Dermis microvascular lymphatic vessel endothelial cell (primary cell): Measurements from ENCODE around the gene CD200R1. TPM values are rescaled to one million over a fixed set of nuclear protein-coding genes. Genes with fewer than 3 reads are reported as not detected.

Experiments used
- DNase-seq, 2 donors: peaks; one replicate each; pipeline versions ENCODE4 v3.0.0 to v3.0.0-alpha.2; 2010; ENCODE audit warnings: low read depth in 2 of 2
- total RNA-seq: library from RNA; depleted of rRNA; stranded (reverse); fragments of >200 nt; gene quantifications from 2 replicates; pipeline ENCODE4 v1.2.1, GENCODE V29; 2014

The CD200R1 gene
- total RNA-seq, 1 donor from 2014 or later: not detected

DNA sequence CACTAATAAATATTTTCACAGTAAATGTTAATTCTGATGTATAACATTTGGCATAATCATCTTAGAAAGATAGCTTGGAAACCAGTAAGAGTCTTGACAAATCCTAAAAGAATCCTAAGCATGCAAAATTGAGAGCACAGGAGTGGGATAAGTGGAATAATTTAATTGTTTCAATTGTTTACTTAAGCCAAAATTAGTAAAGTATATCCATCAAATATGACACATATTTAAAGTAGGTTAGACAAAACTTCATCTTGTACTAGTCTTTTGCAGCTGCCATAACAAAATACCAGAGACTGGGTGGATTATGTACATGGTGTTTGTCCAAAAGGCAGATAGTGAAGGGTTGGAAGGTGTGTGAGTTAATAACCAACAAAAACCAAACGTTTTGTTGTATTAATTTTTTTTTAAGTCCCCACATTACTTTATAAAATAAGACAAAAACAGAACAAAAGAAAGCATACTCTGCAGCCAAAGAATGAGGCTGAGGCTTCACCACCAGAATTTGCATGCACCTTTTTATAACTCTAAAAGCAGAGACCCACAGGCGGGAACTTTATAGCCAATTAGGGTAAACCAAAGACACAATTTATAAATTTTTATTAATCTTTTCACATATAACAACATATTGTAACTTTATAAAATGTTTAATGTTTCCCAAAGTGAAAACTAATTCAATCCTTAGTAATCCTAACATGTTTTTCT, 86.4 kb downstream of the CD200R1 start:
- no peak for DNase-seq

DNA sequence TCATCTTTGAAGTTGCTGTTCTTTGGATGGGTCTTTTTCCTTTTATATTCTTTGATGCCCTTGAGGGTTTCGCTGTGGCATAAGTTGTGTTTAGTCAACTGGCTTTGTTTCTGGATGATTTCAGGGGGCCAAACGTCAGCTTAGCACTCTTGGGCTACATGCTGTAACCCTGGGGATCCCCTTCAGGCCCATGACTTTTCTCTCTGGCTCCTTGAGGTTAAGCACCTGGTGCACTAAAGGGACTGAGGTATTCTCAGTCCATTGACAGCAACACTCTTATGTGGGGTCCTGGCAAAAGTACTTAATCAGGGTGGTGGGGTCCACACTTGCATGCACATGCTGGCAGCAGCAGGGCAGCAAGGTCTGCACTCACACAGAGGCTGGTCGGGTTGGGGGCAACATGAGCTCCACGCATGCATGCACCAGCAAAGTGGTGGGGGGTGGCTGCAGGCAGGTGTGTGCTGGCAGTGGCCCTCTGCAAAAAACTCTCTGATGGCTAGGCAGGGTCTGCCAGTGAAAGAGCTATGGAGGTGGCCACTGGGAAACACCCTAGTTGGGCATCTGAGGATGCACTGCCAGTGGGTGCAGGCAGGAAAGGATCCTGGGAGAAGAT, 90.1 kb downstream of the CD200R1 start:
- no peak for DNase-seq

DNA sequence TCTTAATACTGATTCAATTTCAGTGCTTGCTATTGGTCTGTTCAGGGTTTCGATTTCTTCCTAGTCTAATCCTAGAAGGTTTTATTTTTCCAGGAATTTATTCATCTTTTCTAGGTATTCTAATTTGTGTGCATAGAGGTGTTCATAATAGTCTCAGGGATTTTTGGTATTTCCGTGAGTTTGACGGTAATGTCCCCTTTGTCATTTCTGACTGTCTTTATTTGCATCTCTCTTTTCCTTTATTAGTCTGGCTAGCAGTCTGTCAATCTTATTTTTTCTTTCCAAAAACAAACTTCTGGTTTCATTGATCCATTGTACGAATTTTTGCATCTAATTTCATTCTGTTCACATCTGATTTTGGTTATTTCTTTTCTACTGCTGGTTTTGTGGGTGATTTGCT, 93.0 kb downstream of the CD200R1 start:
- DNase-seq: no peak

DNA sequence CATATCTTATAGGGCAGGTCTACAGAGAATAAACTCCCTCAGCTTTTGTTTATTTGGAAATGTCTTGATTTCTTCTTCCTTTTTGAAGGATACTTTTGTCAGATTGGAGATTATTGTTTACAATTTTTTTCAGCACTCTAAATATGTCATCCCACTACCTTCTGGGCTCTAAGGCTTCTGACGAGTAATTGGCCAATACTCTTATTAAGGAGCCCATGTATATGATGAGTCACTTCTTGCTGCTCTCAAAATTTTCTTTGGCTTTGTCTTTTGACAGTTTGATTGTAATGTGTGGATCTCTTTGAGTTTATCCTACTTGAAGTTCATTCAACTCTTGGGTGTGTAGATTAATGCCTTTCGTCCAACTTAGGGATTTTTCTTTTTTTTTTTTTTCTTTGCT, 99.3 kb downstream of the CD200R1 start:
- no peak for DNase-seq

DNA sequence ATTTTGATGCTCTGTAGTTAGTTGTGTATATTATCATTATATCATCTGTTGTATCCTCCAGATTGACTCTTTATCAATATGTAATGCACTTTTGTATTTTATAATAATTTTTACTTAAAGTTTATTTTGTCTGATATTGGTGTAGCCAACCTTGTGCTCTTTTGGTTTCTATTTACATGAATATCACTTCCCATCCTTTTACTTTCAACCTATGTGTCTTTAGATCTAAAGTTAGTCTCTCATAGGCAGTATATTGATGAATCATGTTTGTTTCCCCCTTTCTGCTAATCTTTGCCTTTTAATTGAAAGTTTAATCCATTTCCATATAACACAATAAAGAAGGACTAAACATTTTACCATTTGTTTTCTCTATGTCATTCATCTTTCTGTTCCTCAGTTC, 100.2 kb downstream of the CD200R1 start:
- no peak for DNase-seq

DNA sequence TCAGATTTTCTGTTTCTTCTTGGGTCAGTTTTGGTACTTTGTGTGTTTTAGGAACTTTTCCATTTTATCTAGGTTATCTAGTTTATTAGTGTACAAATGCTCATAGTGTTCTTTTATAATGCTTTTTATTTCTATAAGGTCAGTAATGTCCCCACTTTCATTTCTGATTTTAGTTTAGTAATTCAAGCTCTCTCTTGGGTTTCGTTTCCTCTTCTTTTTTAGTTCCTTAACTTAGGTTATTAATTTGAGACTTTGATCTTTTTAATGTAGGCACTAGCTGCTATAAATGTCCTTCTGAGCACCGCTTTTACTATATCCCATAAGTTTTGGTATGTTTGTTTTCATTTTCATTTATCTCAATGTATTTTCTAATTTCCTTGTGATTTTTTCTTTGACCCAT, 101.3 kb downstream of the CD200R1 start:
- no peak for DNase-seq

DNA sequence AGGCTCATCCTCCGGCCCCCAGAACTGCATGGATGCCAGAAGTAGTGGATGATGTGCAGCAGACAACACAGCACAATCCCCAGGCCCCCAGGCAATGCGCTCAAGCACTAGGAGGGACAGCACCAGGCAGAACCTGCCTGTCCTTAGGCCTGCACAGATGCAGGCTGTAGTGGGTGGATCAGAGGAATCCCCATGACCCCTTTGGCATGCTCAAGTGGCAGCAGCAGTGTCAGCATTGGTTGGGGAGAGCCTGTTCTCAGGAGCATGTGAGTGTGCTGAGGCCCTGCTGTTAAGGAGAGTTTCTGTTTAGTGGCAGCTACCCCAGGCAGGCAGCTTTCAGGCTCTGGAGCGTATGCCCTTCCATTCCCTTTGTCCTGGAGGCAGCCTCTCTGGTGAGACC, 103.2 kb downstream of the CD200R1 start:
- no peak for DNase-seq

Other genes with a start within 250 kb of the CD200R1 start
- not detected in 2 replicates for gene CD200R1L, start 128.2 kb downstream of the CD200R1 start, total RNA-seq
- gene GTPBP8, start 15.9 kb upstream of the CD200R1 start, total RNA-seq: 26.4 and 29.1 TPM in 2 replicates
- gene BOC, start 236.5 kb upstream of the CD200R1 start, total RNA-seq: 0.13 TPM in 1 of 2 replicates, not detected in the other